Keratinocyte (primary cell): Measurements from ENCODE around the gene UGT1A10. TPM values are rescaled to one million over a fixed set of nuclear protein-coding genes. Genes with fewer than 3 reads are reported as not detected.

Source experiments
- DNase-seq: peaks from one replicate; pipeline ENCODE4 v3.0.0-alpha.2; 2011; ENCODE audit warnings: low read depth, missing footprints, low spot score
- FAIRE-seq: peaks from 2 replicates; lab custom pipeline; 2011; peaks lifted over from hg19 to GRCh38; lab: Jason Lieb, UNC
- H2AFZ ChIP-seq: 2 replicates; pipeline ENCODE4 v1.6.0; 2012; ENCODE audit warnings: low read length, control low read depth, inconsistent platforms; ENCODE audit not compliant: control insufficient read depth
- H3K27ac ChIP-seq: 2 replicates; pipeline ENCODE4 v1.5.1; 2011; ENCODE audit warnings: low read length; ENCODE audit not compliant: control insufficient read depth, insufficient read depth
- H3K27me3 ChIP-seq: 3 replicates; pipeline ENCODE4 v1.6.0; 2011; ENCODE audit warnings: low read length; ENCODE audit not compliant: control insufficient read depth, insufficient read depth; ENCODE audit errors: extremely low read depth
- H3K36me3 ChIP-seq, 2 experiments: 2 replicates in 1 of 2; 3 replicates in 1 of 2; pipeline ENCODE4 v1.5.1; 2011; ENCODE audit warnings: low read length in 2 of 2, mild to moderate bottlenecking in 1 of 2; ENCODE audit not compliant: control insufficient read depth in 2 of 2, insufficient read depth in 2 of 2; ENCODE audit errors: extremely low read depth in 1 of 2
- H3K4me1 ChIP-seq: 3 replicates; pipeline ENCODE4 v1.5.1; 2011; ENCODE audit warnings: low read length; ENCODE audit not compliant: control insufficient read depth, insufficient read depth; ENCODE audit errors: extremely low read depth
- H3K4me2 ChIP-seq: 3 replicates; pipeline ENCODE4 v1.6.0; 2011; ENCODE audit warnings: low read depth, low read length; ENCODE audit not compliant: control insufficient read depth, insufficient read depth; ENCODE audit errors: extremely low read depth
- H3K4me3 ChIP-seq, 3 experiments: fragments of 200-600 bp in 1 of 3; sonication (generic) in 1 of 3; 2 replicates in 2 of 3; 3 replicates in 1 of 3; pipeline ENCODE4 v1.5.1; 2011 to 2016; ENCODE audit warnings: low read length in 3 of 3, mild to moderate bottlenecking in 3 of 3, control low read depth in 2 of 3, inconsistent platforms in 1 of 3, low read depth in 1 of 3, mixed read lengths in 1 of 3, mixed run types in 1 of 3, moderate library complexity in 1 of 3; ENCODE audit not compliant: control insufficient read depth in 2 of 3, insufficient read depth in 2 of 3; ENCODE audit errors: extremely low read depth in 1 of 3
- H3K79me2 ChIP-seq: 2 replicates; pipeline ENCODE4 v1.6.0; 2012; ENCODE audit warnings: low read length; ENCODE audit not compliant: control insufficient read depth, insufficient read depth
- H3K9ac ChIP-seq: 3 replicates; pipeline ENCODE4 v1.6.0; 2011; ENCODE audit warnings: low read length; ENCODE audit not compliant: control insufficient read depth, insufficient read depth; ENCODE audit errors: extremely low read depth
- H3K9me1 ChIP-seq: 3 replicates; pipeline ENCODE4 v1.6.0; 2011; ENCODE audit warnings: low read length; ENCODE audit not compliant: control insufficient read depth, insufficient read depth; ENCODE audit errors: extremely low read depth
- H3K9me3 ChIP-seq: 2 replicates; pipeline ENCODE4 v1.5.1; 2012; ENCODE audit warnings: low read depth, low read length; ENCODE audit not compliant: control insufficient read depth
- H4K20me1 ChIP-seq: 3 replicates; pipeline ENCODE4 v1.6.0; 2011; ENCODE audit warnings: low read length; ENCODE audit not compliant: control insufficient read depth, insufficient read depth; ENCODE audit errors: extremely low read depth
- CTCF ChIP-seq, 3 experiments: IDR thresholded peaks in 1 of 3; conservative IDR thresholded peaks in 1 of 3; optimal IDR thresholded peaks in 1 of 3; 2 replicates in 2 of 3; 3 replicates in 1 of 3; pipeline versions ENCODE3 to v1.5.1; 2011; ENCODE audit warnings: low read length in 3 of 3, mild to moderate bottlenecking in 3 of 3, moderate library complexity in 2 of 3, control low read depth in 1 of 3, inconsistent platforms in 1 of 3; ENCODE audit not compliant: insufficient read depth in 2 of 3; ENCODE audit errors: extremely low read depth in 1 of 3
- EZH2 ChIP-seq: IDR thresholded peaks from one replicate; pipeline ENCODE4 v1.6.1; 2012; ENCODE audit warnings: inconsistent platforms, mild to moderate bottlenecking, low read length, moderate library complexity
- dilution Hi-C: fragments of 300-500 bp; cut with MboI; formaldehyde crosslinking; loops from one replicate; pipeline ENCODE4 v1.7.0; 2020; ENCODE audit warnings: low sequenced_read_pairs; ENCODE audit not compliant: extremely low pct_ligation_motif_present
- polyA plus RNA-seq, 5 experiments: library from polyadenylated mRNA; depleted of rRNA in 3 of 5; stranded (reverse) in 3 of 5; stranded (forward) in 1 of 5; unstranded in 1 of 5; fragments of >200 nt; gene quantifications; 1 replicate in 1 of 5; 2 replicates in 3 of 5; 3 replicates in 1 of 5; pipeline versions ENCODE4 v1.2.1 to v1.2.3, GENCODE V29; 2011 to 2012; ENCODE audit warnings: missing spikeins in 2 of 5, low read depth in 1 of 5, low replicate concordance in 1 of 5

Gene UGT1A10
- polyA plus RNA-seq, 1 donor (not counting 4 experiments of a cell fraction or from before 2014, with no cell fraction given), result 2.0 TPM

GRCh38 chr2:233740870-233741269 lies 104.6 kb downstream of the UGT1A10 start:
- Histone ChIP-seq H3K36me3 (peaks cover 0 to 6% of the 10 kb centered on the region in 2 experiments), H3K9me3 (no peaks in the 10 kb centered on the region), H3K27me3 (no peaks in the 10 kb centered on the region), H3K79me2 (peaks cover 19% of the 10 kb centered on the region), H3K4me1 (no peaks in the 10 kb centered on the region), H2AFZ (no peak overlapping the region), H3K4me2 (no peak overlapping the region), H3K9me1 (no peaks in the 10 kb centered on the region), H4K20me1 (no peaks in the 10 kb centered on the region), H3K4me3 (no peak overlapping the region), H3K27ac (no peak overlapping the region), H3K9ac (no peak overlapping the region)
- FAIRE-seq (no peak), DNase-seq (no peak)
- dilution Hi-C loops, result no loop called here
- TF ChIP-seq CTCF (optimal IDR thresholded peaks at IDR 0.05 in 1 of 3, IDR thresholded peaks at IDR 0.05 in 1 of 3, conservative IDR thresholded peaks at IDR 0.05 in 1 of 3; ENCODE audit: extremely low read depth in 1 of 3, insufficient read depth in 2 of 3, low read length in 3 of 3), result no peak
- TF ChIP-seq EZH2, result no peak

- Histone ChIP-seq H3K4me1 (no peaks in the 10 kb centered on the region), H3K9me3 (no peaks in the 10 kb centered on the region), H3K4me2 (no peak overlapping the region), H3K79me2 (peaks cover 13% of the 10 kb centered on the region), H3K27me3 (no peaks in the 10 kb centered on the region), H3K27ac (no peak overlapping the region), H3K9me1 (no peaks in the 10 kb centered on the region), H2AFZ (no peak overlapping the region), H4K20me1 (no peaks in the 10 kb centered on the region), H3K4me3 (no peak overlapping the region), H3K9ac (no peak overlapping the region), H3K36me3 (peaks cover 0 to 1% of the 10 kb centered on the region in 2 experiments)
- no peak for DNase-seq
- dilution Hi-C loops, result no loop called here
- TF ChIP-seq EZH2, result no peak
- no peak for TF ChIP-seq CTCF (optimal IDR thresholded peaks at IDR 0.05 in 1 of 3, IDR thresholded peaks at IDR 0.05 in 1 of 3, conservative IDR thresholded peaks at IDR 0.05 in 1 of 3; ENCODE audit: extremely low read depth in 1 of 3, insufficient read depth in 2 of 3, low read length in 3 of 3)
- no peak for FAIRE-seq
Measured at GRCh38 chr2:233743464-233744259, 107.4 kb downstream of the UGT1A10 start.
